Lower lobe of right lung (tissue), 2 donors: ENCODE results near the gene PI16. TPM values are rescaled to one million over a fixed set of nuclear protein-coding genes. Genes with fewer than 3 reads are reported as not detected.

Experiments used
- ATAC-seq, 2 donors: fragments of 200-7000 bp; cut with Tn5 transposase; one replicate each; pipeline ENCODE4 v1.9.1; 2020 to 2022; ENCODE audit warnings: mild to moderate bottlenecking in 2 of 2, moderate library complexity in 2 of 2
- DNase-seq: peaks from one replicate; pipeline ENCODE4 v3.0.0-alpha.2; 2020
- H3K27ac ChIP-seq: fragments of 200-600 bp; one replicate; pipeline ENCODE4 v1.8.0; 2022
- H3K27me3 ChIP-seq: fragments of 200-600 bp; one replicate; pipeline ENCODE4 v1.8.0; 2022; ENCODE audit warnings: low read depth
- H3K36me3 ChIP-seq: fragments of 200-600 bp; one replicate; pipeline ENCODE4 v1.8.0; 2022; ENCODE audit warnings: mild to moderate bottlenecking
- H3K4me1 ChIP-seq: fragments of 200-600 bp; one replicate; pipeline ENCODE4 v1.8.0; 2022
- H3K4me3 ChIP-seq: fragments of 200-600 bp; one replicate; pipeline ENCODE4 v1.8.0; 2022; ENCODE audit warnings: mild to moderate bottlenecking
- H3K9me3 ChIP-seq: fragments of 200-600 bp; one replicate; pipeline ENCODE4 v1.8.0; 2022
- CTCF ChIP-seq: fragments of 200-600 bp; IDR thresholded peaks from one replicate; pipeline ENCODE4 v1.8.0; 2022; ENCODE audit warnings: antibody characterized with exemption, mild to moderate bottlenecking
- intact Hi-C: fragments of 100-400 bp; cut with DNase I; formaldehyde crosslinking; loops from one replicate; pipeline ENCODE4 v1.11.0; 2022
- total RNA-seq: library from RNA; stranded (reverse); fragmentation: NEBNext Ultra II Directional; extraction: Animal tissue kit (Norgen Biotek cat#: 25700); gene quantifications from one replicate; pipeline ENCODE4 v1.2.1, GENCODE V29; 2021
- donor health status: DM: no; HTN: yes; CAD: no; lungs with severe emphysema.

Gene PI16
- total RNA-seq, 1 donor from 2014 or later, result 11.9 TPM

GRCh38 chr6:36975231-36976006 is 20.9 kb downstream of the PI16 start:
- Histone ChIP-seq H3K9me3 (no peaks in the 10 kb centered on the region), H3K27ac (no peak overlapping the region), H3K4me1 (peaks cover 26% of the 10 kb centered on the region), H3K4me3 (no peak overlapping the region), H3K27me3 (no peaks in the 10 kb centered on the region), H3K36me3 (peaks cover 96% of the 10 kb centered on the region)
- DNase-seq (no peak), ATAC-seq (peak in 1 of 2 donors; percentile 40)
- TF ChIP-seq CTCF, result no peak
- intact Hi-C loops, result no loop called here

DNA sequence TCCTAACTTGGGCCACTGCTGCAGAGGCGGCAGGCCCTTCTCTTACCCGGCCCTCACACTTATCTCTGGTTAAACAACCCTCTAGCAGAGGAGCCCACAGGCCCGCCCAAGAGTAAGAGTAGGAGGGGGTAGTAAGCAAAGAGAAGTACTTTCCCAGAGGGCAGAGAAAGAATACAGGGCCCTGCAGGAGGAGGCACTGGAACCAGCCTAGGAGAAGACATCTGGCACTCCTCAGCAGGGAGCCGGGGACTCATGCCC is 21.4 kb downstream of the PI16 start:
- peaks cover 30% of the 10 kb centered on the region for H3K4me1 ChIP-seq
- intact Hi-C loops, result no loop called here
- no peaks in the 10 kb centered on the region for H3K27me3 ChIP-seq
- no peaks in the 10 kb centered on the region for H3K9me3 ChIP-seq
- H3K27ac ChIP-seq, result no peak overlapping the region
- no peak overlapping the region for H3K4me3 ChIP-seq
- peaks cover 96% of the 10 kb centered on the region for H3K36me3 ChIP-seq
- DNase-seq, result no peak
- peak in 1 of 2 donors; percentile 65 for ATAC-seq
- no peak for TF ChIP-seq CTCF

- Histone ChIP-seq H3K27me3 (no peaks in the 10 kb centered on the region), H3K4me3 (no peak overlapping the region), H3K4me1 (peaks cover 36% of the 10 kb centered on the region), H3K27ac (no peak overlapping the region), H3K36me3 (peaks cover 96% of the 10 kb centered on the region), H3K9me3 (no peaks in the 10 kb centered on the region)
- DNase-seq (no peak), ATAC-seq (no peak)
- no peak for TF ChIP-seq CTCF
- intact Hi-C loops, result no loop called here
Observed at GRCh38 chr6:36976509-36976908, 22.0 kb downstream of the PI16 start.

DNA sequence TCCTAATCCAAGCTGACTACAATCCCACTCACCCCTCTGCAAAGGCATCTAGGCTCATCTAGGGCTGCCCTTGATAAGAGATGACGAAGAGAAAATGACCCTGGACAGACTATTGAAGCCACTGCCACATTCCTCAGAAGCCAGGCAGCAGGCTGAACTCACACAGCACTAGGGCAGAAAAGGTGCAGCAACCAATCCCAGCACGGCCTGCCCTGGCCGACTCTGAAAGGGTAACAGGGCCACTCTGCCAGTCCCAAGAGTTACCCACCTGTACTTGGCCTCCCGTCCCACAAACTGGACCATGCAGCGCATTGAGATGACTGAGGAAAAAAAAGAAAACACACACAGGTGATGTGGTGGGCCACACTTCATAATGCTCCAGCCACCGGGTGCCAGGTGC is 22.4 kb downstream of the PI16 start:
- Histone ChIP-seq H3K27me3 (no peaks in the 10 kb centered on the region), H3K9me3 (no peaks in the 10 kb centered on the region), H3K27ac (no peak overlapping the region), H3K4me1 (peaks cover 39% of the 10 kb centered on the region), H3K36me3 (peaks cover 94% of the 10 kb centered on the region), H3K4me3 (no peak overlapping the region)
- DNase-seq (no peak), ATAC-seq (no peak)
- no peak for TF ChIP-seq CTCF
- intact Hi-C loops, result no loop called here

DNA sequence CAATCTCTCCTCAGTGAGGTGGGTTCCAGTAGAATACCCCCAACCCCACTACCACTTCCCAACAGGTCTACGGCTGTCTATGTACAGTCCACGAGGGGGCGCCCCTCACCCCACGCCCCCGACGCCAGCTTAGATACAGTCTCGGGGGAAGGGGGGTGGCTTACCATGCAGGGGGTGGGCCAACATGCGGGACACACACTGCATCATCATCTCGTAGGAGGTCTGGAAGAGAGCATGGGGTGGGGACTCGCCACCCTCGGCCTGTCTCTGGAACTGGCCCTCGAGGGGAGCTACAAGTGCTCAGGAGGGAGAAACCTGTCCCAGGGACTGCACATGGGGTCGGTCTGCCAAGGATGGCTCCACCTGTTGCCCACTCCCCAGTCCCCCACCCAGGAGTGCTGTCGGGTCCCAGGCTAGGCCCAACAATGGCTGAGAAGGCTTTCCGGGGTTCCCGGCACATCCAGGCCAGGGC is 23.0 kb downstream of the PI16 start:
- Histone ChIP-seq H3K4me3 (no peak overlapping the region), H3K27me3 (no peaks in the 10 kb centered on the region), H3K27ac (no peak overlapping the region), H3K9me3 (no peaks in the 10 kb centered on the region), H3K36me3 (peaks cover 88% of the 10 kb centered on the region), H3K4me1 (peaks cover 42% of the 10 kb centered on the region)
- intact Hi-C loops, result no loop called here
- TF ChIP-seq CTCF, result peak; percentile 26
- DNase-seq, result no peak
- peak in 1 of 2 donors; percentile 36 for ATAC-seq
